SK-N-SH (cell line): ENCODE results near the gene IDE. TPM values are rescaled to one million over a fixed set of nuclear protein-coding genes. Genes with fewer than 3 reads are reported as not detected.

Experiments
- CTCF ChIA-PET: fragments of 300-600, 350-600 bp; formaldehyde crosslinking; extraction: SDS; loops from one replicate; lab custom pipeline; 2021; lab: Yijun Ruan, JAX
- POLR2A ChIA-PET: fragments of 350-600 bp; sonication (Branson Sonifier 250); formaldehyde crosslinking; extraction: SDS; loops from one replicate; lab custom pipeline; 2020; ENCODE audit warnings: antibody characterized with exemption, inconsistent platforms; lab: Yijun Ruan, JAX
- DNase-seq: peaks from one replicate; pipeline ENCODE4 v3.0.0; 2012
- H2AFZ ChIP-seq: fragments of 200-600 bp; sonication (generic); 2 replicates; pipeline ENCODE4 v1.8.1; 2016; ENCODE audit warnings: antibody characterized with exemption, mild to moderate bottlenecking, low read depth
- H3F3A ChIP-seq: fragments of 200-600 bp; sonication (generic); replicated peaks from 2 replicates; pipeline ENCODE3; 2016; ENCODE audit warnings: antibody characterized with exemption, mild to moderate bottlenecking; ENCODE audit not compliant: insufficient read depth
- H3K27ac ChIP-seq, 2 experiments: fragments of 200-500 bp in 1 of 2; fragments of 200-600 bp in 1 of 2; sonication (Bioruptor generic) in 1 of 2; sonication (generic), shearing (Covaris generic) in 1 of 2; 2 replicates each; pipeline versions ENCODE4 v1.5.1 to v1.6.1; 2014 to 2016; ENCODE audit warnings: low read depth in 2 of 2, inconsistent platforms in 1 of 2, low read length in 1 of 2, mild to moderate bottlenecking in 1 of 2, mixed read lengths in 1 of 2
- H3K27me3 ChIP-seq: fragments of 200-600 bp; sonication (generic), shearing (Covaris generic); 2 replicates; pipeline ENCODE4 v1.6.1; 2016; ENCODE audit warnings: mixed run types; ENCODE audit not compliant: insufficient read depth
- H3K36me3 ChIP-seq, 2 experiments: fragments of 200-500 bp in 1 of 2; fragments of 200-600 bp in 1 of 2; sonication (Bioruptor generic) in 1 of 2; sonication (generic) in 1 of 2; replicated peaks in 1 of 2; 2 replicates each; pipeline versions ENCODE3 to v1.5.1; 2014 to 2016; ENCODE audit warnings: low read length in 1 of 2, mild to moderate bottlenecking in 1 of 2; ENCODE audit not compliant: insufficient read depth in 2 of 2, control insufficient read depth in 1 of 2
- H3K4me1 ChIP-seq, 2 experiments: fragments of 200-500 bp in 1 of 2; fragments of 200-600 bp in 1 of 2; sonication (Bioruptor generic) in 1 of 2; sonication (generic), shearing (Covaris generic) in 1 of 2; 2 replicates each; pipeline versions ENCODE4 v1.5.1 to v1.6.1; 2014 to 2016; ENCODE audit warnings: low read depth in 1 of 2, low read length in 1 of 2, mixed run types in 1 of 2; ENCODE audit not compliant: insufficient read depth in 2 of 2, control insufficient read depth in 1 of 2
- H3K4me2 ChIP-seq: fragments of 200-600 bp; sonication (generic), shearing (Covaris generic); 2 replicates; pipeline ENCODE4 v1.6.1; 2017; ENCODE audit warnings: mixed run types
- H3K4me3 ChIP-seq, 2 experiments: fragments of 200-500 bp in 1 of 2; fragments of 200-600 bp in 1 of 2; sonication (Bioruptor generic) in 1 of 2; sonication (generic), shearing (Covaris generic) in 1 of 2; 2 replicates each; pipeline versions ENCODE4 v1.5.1 to v1.8.1; 2014 to 2016; ENCODE audit warnings: low read depth in 2 of 2, inconsistent platforms in 1 of 2, low read length in 1 of 2, mild to moderate bottlenecking in 1 of 2, mixed read lengths in 1 of 2, moderate library complexity in 1 of 2
- H3K79me2 ChIP-seq: fragments of 200-600 bp; sonication (generic); 2 replicates; pipeline ENCODE4 v1.8.1; 2017; ENCODE audit warnings: mild to moderate bottlenecking; ENCODE audit not compliant: insufficient read depth
- H3K9ac ChIP-seq: fragments of 200-600 bp; sonication (generic); 2 replicates; pipeline ENCODE4 v1.6.1; 2017; ENCODE audit warnings: mixed run types
- H3K9me2 ChIP-seq: fragments of 200-600 bp; sonication (generic); 2 replicates; pipeline ENCODE4 v1.6.1; 2017; ENCODE audit warnings: mixed run types
- H3K9me3 ChIP-seq: fragments of 200-600 bp; sonication (generic); 2 replicates; pipeline ENCODE4 v1.6.1; 2017; ENCODE audit warnings: mixed run types, mild to moderate bottlenecking, moderate library complexity
- H4K20me1 ChIP-seq: fragments of 200-600 bp; sonication (generic); 2 replicates; pipeline ENCODE4 v1.6.1; 2017; ENCODE audit warnings: mild to moderate bottlenecking, mixed run types; ENCODE audit not compliant: insufficient read depth
- CTCF ChIP-seq: fragments of 200-600 bp; sonication (generic); IDR thresholded peaks from 2 replicates; pipeline ENCODE4 v1.6.1; 2017; ENCODE audit warnings: antibody characterized with exemption, mild to moderate bottlenecking, moderate library complexity
- ELF1 ChIP-seq: IDR thresholded peaks from 2 replicates; pipeline ENCODE4 v1.4.0; 2012
- EP300 ChIP-seq, 2 experiments: IDR thresholded peaks; 2 replicates each; pipeline versions ENCODE4 v1.4.0 to v1.6.1; 2012; ENCODE audit warnings: borderline replicate concordance in 1 of 2, low read depth in 1 of 2, low read length in 1 of 2
- EZH2phosphoT487 ChIP-seq: fragments of 200-600 bp; sonication (generic); IDR thresholded peaks from 2 replicates; pipeline ENCODE4 v1.6.1; 2017; ENCODE audit warnings: low read depth, mixed run types, mild to moderate bottlenecking, antibody characterized with exemption, moderate library complexity, borderline replicate concordance
- GATA2 ChIP-seq: sonication (generic); formaldehyde crosslinking; IDR thresholded peaks from 2 replicates; pipeline ENCODE4 v1.5.0; 2020; ENCODE audit warnings: mild to moderate bottlenecking, missing genetic modification reagents
- JUND ChIP-seq: IDR thresholded peaks from 2 replicates; pipeline ENCODE4 v1.4.0; 2012
- MAX ChIP-seq: IDR thresholded peaks from 2 replicates; pipeline ENCODE4 v1.4.0; 2012; ENCODE audit warnings: low read depth
- MXI1 ChIP-seq: IDR thresholded peaks from 2 replicates; pipeline ENCODE4 v1.6.1; 2012; ENCODE audit warnings: mild to moderate bottlenecking, low read depth, low read length, improper control_type of control experiment
- POLR2AphosphoS5 ChIP-seq: IDR thresholded peaks from 2 replicates; pipeline ENCODE4 v1.6.1; 2012; ENCODE audit warnings: low read depth, low read length
- RAD21 ChIP-seq: IDR thresholded peaks from 2 replicates; pipeline ENCODE4 v1.6.1; 2012; ENCODE audit warnings: mild to moderate bottlenecking, low read length
- RCOR1 ChIP-seq: fragments of 150-350 bp; IDR thresholded peaks from 2 replicates; pipeline ENCODE4 v1.6.1; 2017; ENCODE audit warnings: antibody characterized with exemption, low read length
- REST ChIP-seq: IDR thresholded peaks from 2 replicates; pipeline ENCODE4 v1.6.1; 2012; ENCODE audit warnings: mild to moderate bottlenecking, low read depth, low read length, moderate library complexity
- RFX5 ChIP-seq: IDR thresholded peaks from 2 replicates; pipeline ENCODE4 v1.6.1; 2012; ENCODE audit warnings: mild to moderate bottlenecking, improper control_type of control experiment, low read length
- RXRA ChIP-seq: IDR thresholded peaks from 2 replicates; pipeline ENCODE4 v1.4.0; 2012; ENCODE audit warnings: low read depth, mild to moderate bottlenecking, borderline replicate concordance
- SMC3 ChIP-seq: IDR thresholded peaks from 2 replicates; pipeline ENCODE4 v1.6.1; 2012; ENCODE audit warnings: low read depth, low read length, improper control_type of control experiment
- TAF1 ChIP-seq: IDR thresholded peaks from 2 replicates; pipeline ENCODE4 v1.6.1; 2012; ENCODE audit warnings: low read depth, mild to moderate bottlenecking, low read length, moderate library complexity, borderline replicate concordance
- TEAD4 ChIP-seq: IDR thresholded peaks from 2 replicates; pipeline ENCODE4 v1.4.0; 2012; ENCODE audit warnings: mild to moderate bottlenecking, borderline replicate concordance; ENCODE audit not compliant: insufficient read depth
- USF1 ChIP-seq: IDR thresholded peaks from 2 replicates; pipeline ENCODE4 v1.4.0; 2012; ENCODE audit warnings: low read depth, borderline replicate concordance
- USF2 ChIP-seq: fragments of 150-350 bp; IDR thresholded peaks from 2 replicates; pipeline ENCODE4 v1.6.1; 2017; ENCODE audit warnings: antibody characterized with exemption, low read length, low read depth, borderline replicate concordance
- WGBS: methylation state at CpG from one replicate; pipeline ENCODE4 v1.1.6; 2017; ENCODE audit warnings: low lambda C conversion rate; 5-methylcytosine and 5-hydroxymethylcytosine counted together
- polyA plus RNA-seq, 3 experiments: library from polyadenylated mRNA; depleted of rRNA; stranded (reverse); fragments of >200 nt; gene quantifications; 2 replicates each; pipeline ENCODE4 v1.2.3, GENCODE V29; 2012

The IDE gene
- polyA plus RNA-seq, 1 of the 3 experiments (the other 2 are of a cell fraction) = 9.3 TPM

GRCh38 chr10:92615515-92615914 lies 41.6 kb upstream of the IDE start:
- Histone ChIP-seq H3K9ac (no peak overlapping the region), H3K79me2 (peaks cover 47% of the 10 kb centered on the region), H3K4me3 (no peak overlapping the region), H4K20me1 (peaks cover 3% of the 10 kb centered on the region; the same call in 1 of the 2 replicates), H3K27me3 (no peaks in the 10 kb centered on the region), H3K36me3 (peaks cover 12 to 49% of the 10 kb centered on the region in 2 experiments), H2AFZ (no peak overlapping the region), H3K4me1 (no peaks in the 10 kb centered on the region), H3K4me2 (no peak overlapping the region), H3K9me2 (no peaks in the 10 kb centered on the region), H3K9me3 (no peaks in the 10 kb centered on the region), H3K27ac (no peak overlapping the region), H3F3A (no peaks in the 10 kb centered on the region)
- no peak for TF ChIP-seq JUND
- no peak for TF ChIP-seq RFX5
- no peak for TF ChIP-seq EZH2phosphoT487
- TF ChIP-seq REST = no peak
- no peak for TF ChIP-seq EP300 (IDR thresholded peaks at IDR 0.05; ENCODE audit: borderline replicate concordance in 1 of 2, low read depth in 1 of 2, low read length in 1 of 2)
- no peak for TF ChIP-seq TAF1
- TF ChIP-seq MAX = no peak
- TF ChIP-seq RCOR1 = no peak
- no peak for TF ChIP-seq CTCF
- POLR2A ChIA-PET = no interaction called here
- WGBS = 95% methylated on average over 3 of the region's 3 CpGs
- CTCF ChIA-PET = no interaction called here
- no peak for DNase-seq

- DNase-seq = no peak
- WGBS = 92% methylated on average over 2 of the region's 2 CpGs
- Histone ChIP-seq H3K79me2 (peaks cover 97% of the 10 kb centered on the region), H3K4me2 (no peak overlapping the region), H3K27me3 (no peaks in the 10 kb centered on the region), H2AFZ (no peak overlapping the region), H3K4me3 (no peak overlapping the region), H3K36me3 (peaks cover 5 to 32% of the 10 kb centered on the region in 2 experiments), H3K9me3 (no peaks in the 10 kb centered on the region), H3K27ac (no peak overlapping the region), H3F3A (peaks cover 9% of the 10 kb centered on the region), H3K9ac (no peak overlapping the region), H3K4me1 (no peaks in the 10 kb centered on the region), H3K9me2 (no peaks in the 10 kb centered on the region), H4K20me1 (peaks cover 22% of the 10 kb centered on the region; the same call in 1 of the 2 replicates)
- ChIA-PET POLR2A (no interaction called here), CTCF (no interaction called here)
- TF ChIP-seq RXRA (no peak), POLR2AphosphoS5 (no peak), USF1 (no peak), MXI1 (no peak), TEAD4 (no peak), GATA2 (CRISPR knock-in tag) (no peak), CTCF (no peak), ELF1 (no peak), RAD21 (no peak), USF2 (no peak), SMC3 (no peak)
Measured at GRCh38 chr10:92604841-92605240, 30.9 kb upstream of the IDE start.
